NCI-H2029 treated with DMSO at 0.1 percent for 48 hours (cell line): ENCODE results near the gene CORO1A.
"Not testable (repeated sequence)": the region's sequence is repeated elsewhere in the genome, so short reads cannot be mapped to it uniquely, and the experiment has no call there.

Source experiments
- DNase-seq: peaks from one replicate; lab custom pipeline; 2025; lab: John Stamatoyannopoulos, UW

The CORO1A gene

GRCh38 chr16:30205541-30206236, 22.3 kb downstream of the CORO1A start:
- DNase-seq = not testable (repeated sequence)

GRCh38 chr16:30206252-30206651, 22.9 kb downstream of the CORO1A start:
- not testable (repeated sequence) for DNase-seq

- DNase-seq = not testable (repeated sequence)
Observed at GRCh38 chr16:30207063-30207704, 23.8 kb downstream of the CORO1A start.

- DNase-seq = not testable (repeated sequence)
Observed at GRCh38 chr16:30209032-30209431, 25.6 kb downstream of the CORO1A start.

GRCh38 chr16:30211414-30211813, 28.0 kb downstream of the CORO1A start:
- not testable (repeated sequence) for DNase-seq

GRCh38 chr16:30217082-30217481, 33.7 kb downstream of the CORO1A start:
- not testable (repeated sequence) for DNase-seq
